ENCODE measurements around the gene GLI1. TPM values are rescaled to one million over a fixed set of nuclear protein-coding genes. Genes with fewer than 3 reads are reported as not detected.
A peak's percentile ranks its signal among the peaks of the same experiment; 100 is the strongest.
"Not testable (repeated sequence)": the region's sequence is repeated elsewhere in the genome, so short reads cannot be mapped to it uniquely, and the experiment has no call there.

GLI1 gene
- total RNA-seq, 1 donor from 2014 or later = 0.58 TPM

DNA sequence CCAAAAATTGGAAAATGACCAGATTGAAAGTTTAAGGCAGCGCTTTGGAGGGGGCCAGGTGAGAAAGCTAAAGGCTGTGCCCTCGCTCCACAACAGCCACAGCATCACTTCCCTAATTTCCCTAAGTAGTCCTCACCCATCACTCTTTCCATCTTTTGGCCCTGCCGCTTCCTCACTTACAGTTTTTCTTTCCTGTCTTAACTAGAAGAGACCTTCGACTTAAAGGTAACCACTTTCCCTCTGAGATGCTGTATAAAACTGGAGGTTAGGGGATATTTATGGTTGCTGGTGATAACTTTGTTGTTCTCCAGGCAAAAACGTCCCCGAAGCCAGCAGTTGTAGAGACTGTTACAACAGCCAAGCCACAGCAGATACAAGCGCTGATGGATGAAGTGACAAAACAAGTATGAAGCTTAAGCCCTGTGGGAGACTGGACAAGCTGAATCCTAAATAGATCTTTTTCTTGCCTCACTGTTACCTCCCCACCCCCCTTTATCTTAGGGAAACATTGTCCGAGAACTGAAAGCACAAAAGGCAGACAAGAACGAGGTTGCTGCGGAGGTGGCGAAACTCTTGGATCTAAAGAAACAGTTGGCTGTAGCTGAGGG, 56.5 kb downstream of the GLI1 start:
- peaks cover 28% of the 10 kb centered on the region for H3K4me1 Mint-ChIP-seq
- peak overlapping the region; percentile 8 for H3K27ac Mint-ChIP-seq (ENCODE audit: unreplicated experiment)
- no peaks in the 10 kb centered on the region for H3K9me3 Mint-ChIP-seq
- no peak for DNase-seq (ENCODE audit: low read depth, low spot score)
- TF ChIP-seq, protein P1, sequence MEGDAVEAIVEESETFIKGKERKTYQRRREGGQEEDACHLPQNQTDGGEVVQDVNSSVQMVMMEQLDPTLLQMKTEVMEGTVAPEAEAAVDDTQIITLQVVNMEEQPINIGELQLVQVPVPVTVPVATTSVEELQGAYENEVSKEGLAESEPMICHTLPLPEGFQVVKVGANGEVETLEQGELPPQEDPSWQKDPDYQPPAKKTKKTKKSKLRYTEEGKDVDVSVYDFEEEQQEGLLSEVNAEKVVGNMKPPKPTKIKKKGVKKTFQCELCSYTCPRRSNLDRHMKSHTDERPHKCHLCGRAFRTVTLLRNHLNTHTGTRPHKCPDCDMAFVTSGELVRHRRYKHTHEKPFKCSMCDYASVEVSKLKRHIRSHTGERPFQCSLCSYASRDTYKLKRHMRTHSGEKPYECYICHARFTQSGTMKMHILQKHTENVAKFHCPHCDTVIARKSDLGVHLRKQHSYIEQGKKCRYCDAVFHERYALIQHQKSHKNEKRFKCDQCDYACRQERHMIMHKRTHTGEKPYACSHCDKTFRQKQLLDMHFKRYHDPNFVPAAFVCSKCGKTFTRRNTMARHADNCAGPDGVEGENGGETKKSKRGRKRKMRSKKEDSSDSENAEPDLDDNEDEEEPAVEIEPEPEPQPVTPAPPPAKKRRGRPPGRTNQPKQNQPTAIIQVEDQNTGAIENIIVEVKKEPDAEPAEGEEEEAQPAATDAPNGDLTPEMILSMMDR (conservative IDR thresholded peaks at IDR 0.05) = no peak
- H3K36me3 Mint-ChIP-seq (ENCODE audit: low read depth) = peaks cover 28% of the 10 kb centered on the region
- H3K27me3 Mint-ChIP-seq (ENCODE audit: low read depth) = peaks cover 4% of the 10 kb centered on the region
- H3K4me3 Mint-ChIP-seq = peak overlapping the region; percentile 59

DNA sequence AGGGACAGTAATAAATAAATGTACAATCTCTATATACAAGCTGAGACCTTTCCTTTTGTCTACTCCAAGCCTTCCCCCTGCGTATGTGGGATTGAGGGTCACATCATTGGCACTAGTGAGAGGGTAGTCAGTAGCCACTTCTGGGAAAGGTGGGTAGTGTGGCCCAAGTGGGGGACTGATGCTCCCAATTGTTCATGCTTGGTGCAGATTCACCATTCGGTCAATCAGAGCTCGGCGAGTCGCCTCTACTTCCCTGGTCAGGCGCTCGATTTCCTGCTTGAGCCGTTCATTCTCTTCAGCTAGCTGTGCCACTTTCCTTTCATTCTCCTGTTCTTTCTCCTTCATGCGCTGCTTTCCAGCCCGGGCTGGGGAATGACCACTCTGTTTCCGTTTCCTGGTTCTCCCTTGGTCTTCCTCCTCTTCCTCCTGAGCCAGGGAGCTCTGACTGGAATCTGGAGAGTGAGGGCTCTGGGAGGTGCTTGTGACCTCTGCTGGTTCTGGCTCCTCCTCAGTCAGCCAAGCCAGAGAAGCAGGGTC, 57.1 kb downstream of the GLI1 start:
- no peaks in the 10 kb centered on the region for H3K9me3 Mint-ChIP-seq
- TF ChIP-seq, protein P1 (conservative IDR thresholded peaks at IDR 0.05) = no peak
- H3K27me3 Mint-ChIP-seq (ENCODE audit: low read depth) = peaks cover 7% of the 10 kb centered on the region
- DNase-seq (ENCODE audit: low read depth, low spot score) = no peak
- peaks cover 34% of the 10 kb centered on the region for H3K4me1 Mint-ChIP-seq
- peaks cover 28% of the 10 kb centered on the region for H3K36me3 Mint-ChIP-seq (ENCODE audit: low read depth)
- peak overlapping the region; percentile 59 for H3K4me3 Mint-ChIP-seq
- peak overlapping the region; percentile 19 for H3K27ac Mint-ChIP-seq (ENCODE audit: unreplicated experiment)

DNA sequence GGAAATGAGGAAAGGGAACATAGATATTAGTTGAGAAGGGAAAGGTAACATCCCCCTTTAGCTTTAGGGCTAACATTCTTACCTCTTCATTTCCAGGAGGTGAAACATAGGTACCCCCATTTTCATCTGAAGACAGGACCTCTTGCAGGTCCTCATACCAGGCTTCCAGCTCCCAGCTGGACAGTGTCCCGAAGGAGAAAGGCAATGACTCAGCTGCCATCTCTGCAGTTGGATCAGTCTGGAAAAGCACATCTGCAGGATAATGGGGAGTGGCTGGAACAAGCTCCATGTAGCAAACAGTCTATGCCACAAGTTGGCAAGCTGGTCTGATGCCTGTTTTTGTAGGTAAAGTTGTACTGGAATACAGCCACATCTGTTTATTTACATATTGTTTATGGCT, 57.6 kb downstream of the GLI1 start:
- no peak for DNase-seq (ENCODE audit: low read depth, low spot score)
- TF ChIP-seq, protein P1 (conservative IDR thresholded peaks at IDR 0.05) = no peak
- Mint-ChIP-seq H3K36me3 (ENCODE audit: low read depth) (peaks cover 26% of the 10 kb centered on the region), H3K4me3 (peak overlapping the region; percentile 18), H3K9me3 (no peaks in the 10 kb centered on the region), H3K4me1 (peaks cover 39% of the 10 kb centered on the region), H3K27ac (ENCODE audit: unreplicated experiment) (no peak overlapping the region), H3K27me3 (ENCODE audit: low read depth) (peaks cover 12% of the 10 kb centered on the region)

DNA sequence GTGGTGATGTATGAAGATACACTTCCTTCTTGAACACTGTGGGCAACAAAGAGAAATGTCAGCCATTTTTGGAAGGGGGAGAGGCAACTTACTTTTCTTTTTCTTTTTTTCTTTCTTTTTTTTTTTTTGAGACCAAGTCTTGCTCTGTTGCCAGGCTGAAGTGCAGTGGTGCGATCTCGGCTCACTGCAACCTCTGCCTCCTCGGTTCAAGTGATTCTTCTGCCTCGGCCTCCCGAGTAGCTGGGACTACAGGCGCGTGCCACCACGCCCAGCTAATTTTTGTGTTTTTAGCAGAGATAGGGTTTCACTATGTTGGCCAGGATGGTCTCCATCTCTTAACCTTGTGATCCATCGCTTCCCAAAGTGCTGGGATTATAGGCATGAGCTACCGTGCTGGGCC, 58.1 kb downstream of the GLI1 start:
- Mint-ChIP-seq H3K27me3 (ENCODE audit: low read depth) (peaks cover 12% of the 10 kb centered on the region), H3K36me3 (ENCODE audit: low read depth) (peaks cover 24% of the 10 kb centered on the region), H3K4me1 (peaks cover 40% of the 10 kb centered on the region), H3K4me3 (peak overlapping the region; percentile 18)
- not testable (repeated sequence) for H3K27ac Mint-ChIP-seq (ENCODE audit: unreplicated experiment); DNase-seq (ENCODE audit: low read depth, low spot score); H3K9me3 Mint-ChIP-seq

DNA sequence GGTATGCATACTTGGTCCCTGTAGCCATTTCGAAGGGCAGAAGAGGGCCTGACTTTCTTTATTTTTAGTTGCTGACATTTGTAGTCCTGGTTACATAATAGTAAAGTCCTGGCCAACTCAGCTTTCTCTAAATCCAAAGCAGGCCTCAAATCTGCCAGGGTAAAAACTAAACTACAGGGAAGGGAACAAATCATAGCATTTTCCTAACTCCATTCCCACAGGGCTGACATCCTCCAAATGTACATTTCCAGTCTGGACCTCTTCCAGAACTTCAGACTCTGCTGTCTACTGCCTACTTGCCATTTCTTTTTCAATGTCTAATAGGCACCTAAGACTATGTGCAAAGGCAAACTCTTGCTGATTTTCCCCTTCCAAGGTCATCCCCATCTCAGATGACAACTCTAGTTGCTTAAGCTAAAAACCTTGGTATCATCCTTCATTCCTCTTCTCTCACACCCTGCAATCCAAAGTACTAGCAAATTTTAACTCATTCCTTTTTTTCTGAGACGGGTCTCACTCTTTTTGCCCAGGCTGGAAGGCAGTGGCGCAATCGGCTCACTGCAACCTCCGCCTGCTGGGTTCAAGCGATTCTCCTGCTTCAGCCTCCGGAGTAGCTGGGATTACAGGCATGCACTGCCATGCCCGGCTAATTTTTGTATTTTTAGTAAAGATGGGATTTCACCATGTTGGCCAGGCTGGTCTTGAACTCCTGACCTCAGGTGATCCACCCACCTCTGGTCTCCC, 58.8 kb downstream of the GLI1 start:
- peak overlapping the region; percentile 100 for H3K4me3 Mint-ChIP-seq
- H3K4me1 Mint-ChIP-seq = peaks cover 43% of the 10 kb centered on the region
- H3K9me3 Mint-ChIP-seq = no peaks in the 10 kb centered on the region
- TF ChIP-seq, protein P1 (conservative IDR thresholded peaks at IDR 0.05) = no peak
- H3K36me3 Mint-ChIP-seq (ENCODE audit: low read depth) = peaks cover 19% of the 10 kb centered on the region
- peaks cover 14% of the 10 kb centered on the region for H3K27me3 Mint-ChIP-seq (ENCODE audit: low read depth)
- no peak for DNase-seq (ENCODE audit: low read depth, low spot score)
- no peak overlapping the region for H3K27ac Mint-ChIP-seq (ENCODE audit: unreplicated experiment)

Measured in neural crest cell (in vitro differentiated cells).